ENCODE results near the gene S100Z.
"Not testable (repeated sequence)": the region's sequence is repeated elsewhere in the genome, so short reads cannot be mapped to it uniquely, and the experiment has no call there.

DNA sequence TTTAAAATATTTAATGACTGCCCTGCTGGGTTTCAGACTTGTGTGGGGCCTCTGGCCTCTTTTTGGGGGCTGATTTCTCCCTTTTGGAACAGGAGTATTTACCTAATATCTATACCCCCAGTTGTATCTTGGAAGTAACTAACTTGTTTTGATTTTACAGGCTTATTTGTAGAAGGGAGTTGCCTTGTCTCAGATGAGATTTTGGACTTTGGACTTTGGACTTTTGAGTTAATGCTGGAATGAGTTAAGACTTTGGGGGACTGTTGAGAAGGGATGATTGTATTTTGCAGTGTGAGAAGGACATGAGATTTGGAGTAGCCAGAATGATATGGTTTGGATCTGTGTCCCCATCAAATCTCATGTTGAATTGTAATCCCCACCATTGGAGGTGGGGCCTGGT is 5.7 kb downstream of the S100Z start:
- TF ChIP-seq, protein P1, sequence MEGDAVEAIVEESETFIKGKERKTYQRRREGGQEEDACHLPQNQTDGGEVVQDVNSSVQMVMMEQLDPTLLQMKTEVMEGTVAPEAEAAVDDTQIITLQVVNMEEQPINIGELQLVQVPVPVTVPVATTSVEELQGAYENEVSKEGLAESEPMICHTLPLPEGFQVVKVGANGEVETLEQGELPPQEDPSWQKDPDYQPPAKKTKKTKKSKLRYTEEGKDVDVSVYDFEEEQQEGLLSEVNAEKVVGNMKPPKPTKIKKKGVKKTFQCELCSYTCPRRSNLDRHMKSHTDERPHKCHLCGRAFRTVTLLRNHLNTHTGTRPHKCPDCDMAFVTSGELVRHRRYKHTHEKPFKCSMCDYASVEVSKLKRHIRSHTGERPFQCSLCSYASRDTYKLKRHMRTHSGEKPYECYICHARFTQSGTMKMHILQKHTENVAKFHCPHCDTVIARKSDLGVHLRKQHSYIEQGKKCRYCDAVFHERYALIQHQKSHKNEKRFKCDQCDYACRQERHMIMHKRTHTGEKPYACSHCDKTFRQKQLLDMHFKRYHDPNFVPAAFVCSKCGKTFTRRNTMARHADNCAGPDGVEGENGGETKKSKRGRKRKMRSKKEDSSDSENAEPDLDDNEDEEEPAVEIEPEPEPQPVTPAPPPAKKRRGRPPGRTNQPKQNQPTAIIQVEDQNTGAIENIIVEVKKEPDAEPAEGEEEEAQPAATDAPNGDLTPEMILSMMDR (IDR thresholded peaks at IDR 0.05; ENCODE audit: insufficient read depth, low read length) = not testable (repeated sequence)
- TF ChIP-seq POLR2AphosphoS5 (IDR thresholded peaks at IDR 0.05; ENCODE audit: low read depth); GABPA (IDR thresholded peaks at IDR 0.05; ENCODE audit: low read depth); SPI1 (IDR thresholded peaks at IDR 0.05; ENCODE audit: borderline replicate concordance, low read depth): not testable (repeated sequence)
- TF ChIP-seq, protein P2, sequence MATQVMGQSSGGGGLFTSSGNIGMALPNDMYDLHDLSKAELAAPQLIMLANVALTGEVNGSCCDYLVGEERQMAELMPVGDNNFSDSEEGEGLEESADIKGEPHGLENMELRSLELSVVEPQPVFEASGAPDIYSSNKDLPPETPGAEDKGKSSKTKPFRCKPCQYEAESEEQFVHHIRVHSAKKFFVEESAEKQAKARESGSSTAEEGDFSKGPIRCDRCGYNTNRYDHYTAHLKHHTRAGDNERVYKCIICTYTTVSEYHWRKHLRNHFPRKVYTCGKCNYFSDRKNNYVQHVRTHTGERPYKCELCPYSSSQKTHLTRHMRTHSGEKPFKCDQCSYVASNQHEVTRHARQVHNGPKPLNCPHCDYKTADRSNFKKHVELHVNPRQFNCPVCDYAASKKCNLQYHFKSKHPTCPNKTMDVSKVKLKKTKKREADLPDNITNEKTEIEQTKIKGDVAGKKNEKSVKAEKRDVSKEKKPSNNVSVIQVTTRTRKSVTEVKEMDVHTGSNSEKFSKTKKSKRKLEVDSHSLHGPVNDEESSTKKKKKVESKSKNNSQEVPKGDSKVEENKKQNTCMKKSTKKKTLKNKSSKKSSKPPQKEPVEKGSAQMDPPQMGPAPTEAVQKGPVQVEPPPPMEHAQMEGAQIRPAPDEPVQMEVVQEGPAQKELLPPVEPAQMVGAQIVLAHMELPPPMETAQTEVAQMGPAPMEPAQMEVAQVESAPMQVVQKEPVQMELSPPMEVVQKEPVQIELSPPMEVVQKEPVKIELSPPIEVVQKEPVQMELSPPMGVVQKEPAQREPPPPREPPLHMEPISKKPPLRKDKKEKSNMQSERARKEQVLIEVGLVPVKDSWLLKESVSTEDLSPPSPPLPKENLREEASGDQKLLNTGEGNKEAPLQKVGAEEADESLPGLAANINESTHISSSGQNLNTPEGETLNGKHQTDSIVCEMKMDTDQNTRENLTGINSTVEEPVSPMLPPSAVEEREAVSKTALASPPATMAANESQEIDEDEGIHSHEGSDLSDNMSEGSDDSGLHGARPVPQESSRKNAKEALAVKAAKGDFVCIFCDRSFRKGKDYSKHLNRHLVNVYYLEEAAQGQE (IDR thresholded peaks at IDR 0.05; ENCODE audit: insufficient replicate concordance, low read depth) = not testable (repeated sequence)

Measured in HL-60 (cell line).